ENCODE measurements around the gene CPSF7. TPM values are rescaled to one million over a fixed set of nuclear protein-coding genes. Genes with fewer than 3 reads are reported as not detected.

CPSF7 gene
- total and polyA plus RNA-seq, 2 donors (not counting 1 experiment from before 2014, with no cell fraction given), result 74.7 to 167 TPM

GRCh38 chr11:61429346-61429690 lies 457 bp downstream of the CPSF7 start:
- H3K27ac Mint-ChIP-seq, result peak overlapping the region; percentile 100
- Histone ChIP-seq H2AFZ (ENCODE audit: insufficient read depth, low read depth, low read length, poor library complexity, severe bottlenecking) (peak overlapping the region; percentile 75), H3K9me3 (ENCODE audit: control extremely low read depth in 1 of 3, control insufficient read depth in 2 of 3, insufficient read depth in 1 of 3, low read length in 2 of 3) (no peaks in the 10 kb centered on the region), H3K27me3 (replicated peaks in 1 of 4; ENCODE audit: control extremely low read depth in 1 of 4, control insufficient read depth in 3 of 4, insufficient read depth in 4 of 4, low read length in 3 of 4) (no peaks in the 10 kb centered on the region), H3K9ac (ENCODE audit: low read length) (peak overlapping the region; percentile 100), H3K36me3 (replicated peaks in 1 of 2; ENCODE audit: control extremely low read depth in 1 of 2, control insufficient read depth in 1 of 2, extremely low read depth in 1 of 2, insufficient read depth in 2 of 2, low read length in 1 of 2) (peaks cover 9 to 52% of the 10 kb centered on the region in 2 experiments), H3K4me2 (replicated peaks; ENCODE audit: low read depth, low read length, poor library complexity, severe bottlenecking) (peak overlapping the region; percentile 76), H3K4me3 (ENCODE audit: control extremely low read depth in 1 of 5, extremely low read depth in 1 of 5, insufficient read depth in 1 of 5, low read depth in 2 of 5, low read length in 4 of 5) (peak overlapping the region; percentile 51 to 94 (median 86)), H3K27ac (ENCODE audit: low read length in 2 of 2) (peak overlapping the region; percentile 97 to 100), H3K4me1 (ENCODE audit: control insufficient read depth in 2 of 2, insufficient read depth in 2 of 2, low read length in 2 of 2) (peaks cover 18 to 27% of the 10 kb centered on the region in 2 donors), H4K20me1 (ENCODE audit: control insufficient read depth, insufficient read depth, low read length, poor library complexity, severe bottlenecking) (peaks cover 41% of the 10 kb centered on the region), H3K79me2 (ENCODE audit: control insufficient read depth, insufficient read depth, low read length) (peaks cover 90% of the 10 kb centered on the region)
- TF ChIP-seq EZH2 (IDR thresholded peaks at IDR 0.05; ENCODE audit: borderline replicate concordance, insufficient read depth, low read depth, low read length, poor library complexity, severe bottlenecking) (no peak), CTCF (IDR thresholded peaks at IDR 0.05) (peak; percentile 54)
- peaks cover 51% of the 10 kb centered on the region for H3K4me1 Mint-ChIP-seq
- intact Hi-C loops (cut with micrococcal nuclease), result loop anchor here (1.0 to 5.0 kb wide), 2 partner anchors 37 to 587 kb away; partner anchors contain the start of genes CCDC86 and TMEM216
- no peaks in the 10 kb centered on the region for H3K27me3 Mint-ChIP-seq
- ChIA-PET CTCF (interaction anchor here (0.5 to 2.2 kb wide), 8 partner anchors 10 to 564 kb away, joined by 3 to 13 read pairs (median 5); partner anchors contain the start of genes DDB1, TKFC and TMEM216), POLR2A (interaction anchor here (0.6 to 2.0 kb wide), 8 partner anchors 37 to 1358 kb away, joined by 3 to 14 read pairs (median 5); partner anchors contain the start of genes CYB561A3, TKFC, TMEM138 and TMEM216)
- peak overlapping the region; percentile 100 for H3K4me3 Mint-ChIP-seq
- under 1% methylated on average over 37 of the region's 37 CpGs for WGBS (ENCODE audit: insufficient coverage)
- no peaks in the 10 kb centered on the region for H3K9me3 Mint-ChIP-seq (ENCODE audit: insufficient read depth)
- ATAC-seq (ENCODE audit: low read depth), result peak; percentile 62
- no peak for DNase-seq

GRCh38 chr11:61425367-61426131 lies 4.2 kb downstream of the CPSF7 start:
- Mint-ChIP-seq H3K4me1 (peaks cover 38% of the 10 kb centered on the region), H3K27ac (no peak overlapping the region), H3K9me3 (ENCODE audit: insufficient read depth) (no peaks in the 10 kb centered on the region), H3K27me3 (no peaks in the 10 kb centered on the region), H3K4me3 (no peak overlapping the region)
- H3K27me3 ChIP-seq (replicated peaks in 1 of 4; ENCODE audit: control extremely low read depth in 1 of 4, control insufficient read depth in 3 of 4, insufficient read depth in 4 of 4, low read length in 3 of 4), result no peaks in the 10 kb centered on the region
- H3K4me3 ChIP-seq (ENCODE audit: control extremely low read depth in 1 of 5, extremely low read depth in 1 of 5, insufficient read depth in 1 of 5, low read depth in 2 of 5, low read length in 4 of 5), result no peak overlapping the region
- no CpG with 5 or more reads among the region's 1 CpG for WGBS (ENCODE audit: insufficient coverage)
- intact Hi-C loops (cut with micrococcal nuclease), result loop anchor here (5.0 kb wide), 1 partner anchor 583 kb away; the partner anchor contains the start of gene CCDC86
- peaks cover 53% of the 10 kb centered on the region for H4K20me1 ChIP-seq (ENCODE audit: control insufficient read depth, insufficient read depth, low read length, poor library complexity, severe bottlenecking)
- TF ChIP-seq EZH2 (IDR thresholded peaks at IDR 0.05; ENCODE audit: borderline replicate concordance, insufficient read depth, low read depth, low read length, poor library complexity, severe bottlenecking), result no peak
- TF ChIP-seq CTCF (IDR thresholded peaks at IDR 0.05), result no peak
- no peaks in the 10 kb centered on the region for H3K9me3 ChIP-seq (ENCODE audit: control extremely low read depth in 1 of 3, control insufficient read depth in 2 of 3, insufficient read depth in 1 of 3, low read length in 2 of 3)
- ATAC-seq (ENCODE audit: low read depth), result no peak
- CTCF ChIA-PET, result interaction anchor here (1.2 to 2.5 kb wide), 4 partner anchors 9 to 90 kb away, joined by 3 to 11 read pairs (median 4); partner anchors contain the start of gene TMEM216
- peaks cover 21 to 71% of the 10 kb centered on the region in 2 experiments for H3K36me3 ChIP-seq (replicated peaks in 1 of 2; ENCODE audit: control extremely low read depth in 1 of 2, control insufficient read depth in 1 of 2, extremely low read depth in 1 of 2, insufficient read depth in 2 of 2, low read length in 1 of 2)
- no peak overlapping the region for H3K4me2 ChIP-seq (replicated peaks; ENCODE audit: low read depth, low read length, poor library complexity, severe bottlenecking)
- peaks cover 91% of the 10 kb centered on the region for H3K79me2 ChIP-seq (ENCODE audit: control insufficient read depth, insufficient read depth, low read length)
- H3K4me1 ChIP-seq (ENCODE audit: control insufficient read depth in 2 of 2, insufficient read depth in 2 of 2, low read length in 2 of 2), result peaks cover 12 to 19% of the 10 kb centered on the region in 2 donors
- DNase-seq, result no peak
- no peak overlapping the region for H3K9ac ChIP-seq (ENCODE audit: low read length)
- POLR2A ChIA-PET, result no interaction called here
- no peak overlapping the region for H2AFZ ChIP-seq (ENCODE audit: insufficient read depth, low read depth, low read length, poor library complexity, severe bottlenecking)
- peak overlapping the region in 1 of 2 donors; percentile 16 for H3K27ac ChIP-seq (ENCODE audit: low read length in 2 of 2)
